ENCODE data around the gene SLC35E1.

SLC35E1 gene

GRCh38 chr19:16581145-16581970, 9.1 kb upstream of the SLC35E1 start:
- Mint-ChIP-seq H3K9me3 (no peaks in the 10 kb centered on the region), H3K4me3 (no peak overlapping the region), H3K27ac (peak overlapping the region; percentile 37), H3K4me1 (ENCODE audit: low read depth) (peaks cover 76% of the 10 kb centered on the region), H3K36me3 (ENCODE audit: low read depth) (peaks cover 76% of the 10 kb centered on the region), H3K27me3 (no peaks in the 10 kb centered on the region)
- intact Hi-C loops (cut with micrococcal nuclease), result no loop called here

- peak overlapping the region; percentile 17 for H3K27ac Mint-ChIP-seq
- H3K27me3 Mint-ChIP-seq, result no peaks in the 10 kb centered on the region
- intact Hi-C loops (cut with micrococcal nuclease), result no loop called here
- H3K4me1 Mint-ChIP-seq (ENCODE audit: low read depth), result peaks cover 76% of the 10 kb centered on the region
- H3K36me3 Mint-ChIP-seq (ENCODE audit: low read depth), result peaks cover 76% of the 10 kb centered on the region
- H3K9me3 Mint-ChIP-seq, result no peaks in the 10 kb centered on the region
- H3K4me3 Mint-ChIP-seq, result no peak overlapping the region
Observed at GRCh38 chr19:16579381-16579780, 7.2 kb upstream of the SLC35E1 start.

GRCh38 chr19:16577531-16577985, 5.3 kb upstream of the SLC35E1 start:
- H3K27me3 Mint-ChIP-seq, result no peaks in the 10 kb centered on the region
- no peak overlapping the region for H3K4me3 Mint-ChIP-seq
- H3K9me3 Mint-ChIP-seq, result no peaks in the 10 kb centered on the region
- no peak overlapping the region for H3K27ac Mint-ChIP-seq
- peaks cover 78% of the 10 kb centered on the region for H3K4me1 Mint-ChIP-seq (ENCODE audit: low read depth)
- H3K36me3 Mint-ChIP-seq (ENCODE audit: low read depth), result peaks cover 91% of the 10 kb centered on the region
- intact Hi-C loops (cut with micrococcal nuclease), result no loop called here

GRCh38 chr19:16576690-16577530, 4.7 kb upstream of the SLC35E1 start:
- Mint-ChIP-seq H3K9me3 (no peaks in the 10 kb centered on the region), H3K27ac (no peak overlapping the region), H3K36me3 (ENCODE audit: low read depth) (peaks cover 93% of the 10 kb centered on the region), H3K27me3 (no peaks in the 10 kb centered on the region), H3K4me3 (no peak overlapping the region), H3K4me1 (ENCODE audit: low read depth) (peaks cover 72% of the 10 kb centered on the region)
- intact Hi-C loops (cut with micrococcal nuclease), result no loop called here

- Mint-ChIP-seq H3K27me3 (no peaks in the 10 kb centered on the region), H3K27ac (no peak overlapping the region), H3K36me3 (ENCODE audit: low read depth) (peaks cover 92% of the 10 kb centered on the region), H3K9me3 (no peaks in the 10 kb centered on the region), H3K4me1 (ENCODE audit: low read depth) (peaks cover 73% of the 10 kb centered on the region), H3K4me3 (no peak overlapping the region)
- intact Hi-C loops (cut with micrococcal nuclease), result no loop called here
Observed at GRCh38 chr19:16575861-16576689, 3.9 kb upstream of the SLC35E1 start.

GRCh38 chr19:16575282-16575681, 3.1 kb upstream of the SLC35E1 start:
- H3K9me3 Mint-ChIP-seq, result no peaks in the 10 kb centered on the region
- intact Hi-C loops (cut with micrococcal nuclease), result no loop called here
- H3K4me3 Mint-ChIP-seq, result no peak overlapping the region
- H3K27me3 Mint-ChIP-seq, result no peaks in the 10 kb centered on the region
- H3K36me3 Mint-ChIP-seq (ENCODE audit: low read depth), result peaks cover 90% of the 10 kb centered on the region
- peaks cover 70% of the 10 kb centered on the region for H3K4me1 Mint-ChIP-seq (ENCODE audit: low read depth)
- H3K27ac Mint-ChIP-seq, result no peak overlapping the region

GRCh38 chr19:16573925-16574324, 1.7 kb upstream of the SLC35E1 start:
- peak overlapping the region; percentile 23 for H3K4me3 Mint-ChIP-seq
- no peaks in the 10 kb centered on the region for H3K27me3 Mint-ChIP-seq
- peaks cover 57% of the 10 kb centered on the region for H3K4me1 Mint-ChIP-seq (ENCODE audit: low read depth)
- H3K9me3 Mint-ChIP-seq, result no peaks in the 10 kb centered on the region
- H3K36me3 Mint-ChIP-seq (ENCODE audit: low read depth), result peaks cover 90% of the 10 kb centered on the region
- intact Hi-C loops (cut with micrococcal nuclease), result loop anchor here (5.0 kb wide), 1 partner anchor 53 kb away; the partner anchor contains the start of gene MED26
- no peak overlapping the region for H3K27ac Mint-ChIP-seq

GRCh38 chr19:16573296-16573695, 1.1 kb upstream of the SLC35E1 start:
- Mint-ChIP-seq H3K27me3 (no peaks in the 10 kb centered on the region), H3K4me3 (peak overlapping the region; percentile 94), H3K4me1 (ENCODE audit: low read depth) (peaks cover 57% of the 10 kb centered on the region), H3K36me3 (ENCODE audit: low read depth) (peaks cover 90% of the 10 kb centered on the region), H3K9me3 (no peaks in the 10 kb centered on the region), H3K27ac (peak overlapping the region; percentile 93)
- intact Hi-C loops (cut with micrococcal nuclease), result loop anchor here (5.0 kb wide), 1 partner anchor 54 kb away; the partner anchor contains the start of gene MED26

GRCh38 chr19:16571822-16572331, 338 bp downstream of the SLC35E1 start:
- intact Hi-C loops (cut with micrococcal nuclease), result loop anchor here (1.0 to 5.0 kb wide), 3 partner anchors 12 to 55 kb away; partner anchors contain the start of genes CHERP and MED26
- H3K4me1 Mint-ChIP-seq (ENCODE audit: low read depth), result peaks cover 49% of the 10 kb centered on the region
- peak overlapping the region; percentile 87 for H3K4me3 Mint-ChIP-seq
- H3K36me3 Mint-ChIP-seq (ENCODE audit: low read depth), result peaks cover 90% of the 10 kb centered on the region
- no peaks in the 10 kb centered on the region for H3K27me3 Mint-ChIP-seq
- H3K27ac Mint-ChIP-seq, result peak overlapping the region; percentile 93
- H3K9me3 Mint-ChIP-seq, result no peaks in the 10 kb centered on the region

GRCh38 chr19:16571283-16571682, 932 bp downstream of the SLC35E1 start:
- Mint-ChIP-seq H3K4me1 (ENCODE audit: low read depth) (peaks cover 45% of the 10 kb centered on the region), H3K9me3 (no peaks in the 10 kb centered on the region), H3K27me3 (no peaks in the 10 kb centered on the region), H3K4me3 (peak overlapping the region; percentile 87), H3K36me3 (ENCODE audit: low read depth) (peaks cover 90% of the 10 kb centered on the region), H3K27ac (peak overlapping the region; percentile 93)
- intact Hi-C loops (cut with micrococcal nuclease), result loop anchor here (5.0 kb wide), 1 partner anchor 56 kb away; the partner anchor contains the start of gene MED26

GRCh38 chr19:16569609-16570320, 2.5 kb downstream of the SLC35E1 start:
- Mint-ChIP-seq H3K4me1 (ENCODE audit: low read depth) (peaks cover 32% of the 10 kb centered on the region), H3K4me3 (no peak overlapping the region), H3K9me3 (no peaks in the 10 kb centered on the region), H3K27ac (peak overlapping the region; percentile 93), H3K27me3 (no peaks in the 10 kb centered on the region), H3K36me3 (ENCODE audit: low read depth) (peaks cover 90% of the 10 kb centered on the region)
- intact Hi-C loops (cut with micrococcal nuclease), result loop anchor here (5.0 kb wide), 1 partner anchor 58 kb away; the partner anchor contains the start of gene MED26

- H3K4me1 Mint-ChIP-seq (ENCODE audit: low read depth), result peaks cover 9% of the 10 kb centered on the region
- intact Hi-C loops (cut with micrococcal nuclease), result no loop called here
- peaks cover 94% of the 10 kb centered on the region for H3K36me3 Mint-ChIP-seq (ENCODE audit: low read depth)
- no peak overlapping the region for H3K4me3 Mint-ChIP-seq
- no peaks in the 10 kb centered on the region for H3K27me3 Mint-ChIP-seq
- no peaks in the 10 kb centered on the region for H3K9me3 Mint-ChIP-seq
- no peak overlapping the region for H3K27ac Mint-ChIP-seq
Observed at GRCh38 chr19:16566702-16567101, 5.5 kb downstream of the SLC35E1 start.

All from dendritic cell treated with granulocyte-macrophage colony-stimulating factor and Interleukin-4, amounts not matched to agents 40 ng/mL and 50 ng/mL, for 4 days (primary cell).